ENCODE measurements around the gene ETS1.

The ETS1 gene

DNA sequence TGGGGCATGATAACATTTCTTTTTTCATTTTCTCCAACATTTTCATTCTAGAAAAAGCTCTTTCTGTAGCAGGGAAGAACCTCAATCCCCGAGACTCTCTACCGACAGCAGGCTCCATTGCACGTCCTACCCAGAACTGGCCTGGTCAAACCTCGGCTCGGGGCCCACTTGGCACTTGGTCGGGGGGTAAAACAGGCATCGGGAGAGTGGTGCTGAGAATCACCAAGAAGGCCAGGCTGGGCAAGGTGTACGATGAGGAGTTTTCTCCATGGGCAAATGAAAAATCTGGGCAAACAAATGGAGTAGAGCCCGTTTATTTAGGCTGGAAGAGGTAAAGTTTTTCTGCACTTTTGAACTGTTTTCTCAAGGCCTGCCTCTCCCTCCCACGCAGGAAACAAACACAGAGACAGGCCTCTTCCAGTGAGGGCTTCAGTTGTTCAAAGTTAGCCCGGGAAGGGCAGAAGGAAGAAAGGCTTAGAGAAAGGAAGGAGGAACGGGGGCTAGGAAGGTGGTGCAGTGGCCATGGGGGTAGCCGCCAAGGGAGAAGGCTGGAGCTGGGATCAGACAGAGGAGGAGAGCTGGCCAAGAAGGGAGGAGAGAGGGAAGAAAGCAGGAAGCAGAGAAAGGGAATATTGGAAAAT is 87.6 kb downstream of the ETS1 start:
- no peak for DNase-seq

DNA sequence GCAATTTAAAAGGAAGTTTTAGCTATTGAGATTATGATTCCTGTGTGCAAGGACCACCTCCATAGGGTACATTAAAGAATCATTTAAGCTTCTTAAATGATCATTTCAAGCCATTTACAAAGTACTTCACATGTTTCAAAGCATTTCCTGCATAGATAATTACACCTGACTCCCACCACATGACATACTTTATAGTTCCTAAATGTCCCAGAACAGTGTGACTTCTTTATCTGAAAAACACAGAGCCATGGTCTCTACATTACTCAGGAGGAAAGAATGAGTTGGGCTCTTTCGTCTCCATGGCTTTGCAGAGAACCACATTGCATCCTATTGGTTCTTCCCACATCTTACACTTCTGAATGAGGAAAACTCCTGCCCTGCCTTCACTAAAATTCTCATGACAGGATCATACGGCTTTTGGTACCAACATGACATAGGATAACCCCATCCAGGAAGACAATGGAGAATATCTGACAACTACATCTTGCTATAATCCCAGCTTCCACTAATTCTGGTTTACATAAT is 88.6 kb downstream of the ETS1 start:
- DNase-seq = no peak

DNA sequence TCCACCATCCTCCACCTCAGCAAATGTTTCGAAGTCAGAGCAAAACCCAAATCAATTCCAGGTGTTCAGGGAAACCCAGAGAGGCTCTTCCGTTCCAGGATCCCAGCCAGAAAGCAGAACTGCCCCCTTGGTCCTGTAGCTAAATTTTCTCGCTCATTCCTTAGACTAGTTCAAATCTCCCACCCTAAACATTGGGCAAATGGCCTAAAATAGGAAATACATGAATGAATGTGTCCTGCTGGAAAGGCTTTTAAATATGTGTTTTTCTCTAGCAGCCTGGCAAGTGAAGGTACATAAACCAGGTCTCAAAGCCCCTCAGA is 89.6 kb downstream of the ETS1 start:
- DNase-seq = no peak

DNA sequence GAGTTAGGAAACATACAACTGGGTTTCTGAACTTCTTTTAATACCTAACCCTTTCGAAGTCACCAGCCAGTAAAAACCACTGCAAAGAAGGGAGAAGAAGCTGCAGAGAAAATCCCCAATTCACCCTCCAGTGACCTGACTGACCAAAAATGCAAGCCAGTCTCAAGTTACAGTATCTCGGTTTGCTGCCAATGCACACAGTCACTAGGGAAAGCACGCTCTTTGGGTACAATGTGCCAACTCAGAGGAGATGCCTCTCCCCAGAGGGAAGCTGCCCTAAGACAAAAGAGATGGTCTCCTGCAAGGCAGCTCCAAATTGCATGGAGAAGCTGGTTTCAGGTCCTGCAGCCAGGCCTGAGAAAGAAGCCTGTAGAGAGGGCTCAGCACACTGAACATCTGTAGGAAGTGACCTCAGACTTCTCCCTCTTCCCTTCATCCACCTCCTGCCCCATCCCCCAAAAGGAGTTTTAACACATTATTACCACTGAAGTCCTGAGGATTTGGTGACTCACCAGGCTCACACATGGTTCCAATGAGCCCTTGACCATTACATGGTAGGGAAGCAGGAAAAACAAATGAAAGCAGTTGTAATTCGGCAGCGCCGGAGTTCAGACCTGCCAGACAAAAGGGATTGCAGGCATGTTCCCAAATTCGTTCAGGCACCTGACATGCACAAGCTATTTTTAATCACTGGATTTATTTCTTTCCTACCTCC is 90.1 kb downstream of the ETS1 start:
- no peak for DNase-seq

DNA sequence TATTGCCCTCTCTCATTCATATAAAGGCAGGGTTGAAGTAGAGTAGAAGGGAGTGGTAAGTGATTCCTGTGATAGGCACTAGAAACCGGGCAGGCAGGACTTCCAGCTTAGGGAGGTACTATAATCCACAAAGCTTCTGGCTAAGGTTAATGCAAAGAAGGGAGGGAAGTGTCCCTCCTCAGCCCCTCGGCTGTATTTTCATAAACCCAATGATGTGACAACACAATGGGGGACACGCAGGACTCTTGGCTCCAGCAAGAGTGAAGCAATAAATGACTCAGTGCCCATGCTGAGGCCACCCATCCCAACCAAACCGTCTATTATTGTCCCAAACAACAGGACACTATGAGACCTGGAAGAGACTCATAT is 90.7 kb downstream of the ETS1 start:
- DNase-seq = no peak

DNA sequence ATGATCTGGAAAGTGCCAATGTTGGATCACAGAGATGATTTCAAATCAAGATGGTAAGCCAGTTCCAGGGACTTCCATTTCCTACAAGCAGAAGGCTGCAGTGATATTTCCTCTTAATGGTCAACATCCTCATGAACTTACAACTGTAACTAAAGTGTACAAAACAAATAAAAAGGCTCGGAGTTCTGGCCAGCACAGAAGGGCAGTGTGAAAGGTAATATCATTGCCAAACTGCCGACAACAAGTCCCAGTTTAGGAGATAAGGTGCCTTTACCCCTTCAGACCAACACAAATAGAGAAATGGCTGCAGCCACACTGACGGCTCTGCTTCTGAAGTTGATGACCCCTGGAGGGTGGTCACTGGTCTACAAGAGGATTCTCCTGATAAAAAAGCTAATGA is 91.1 kb downstream of the ETS1 start:
- DNase-seq = no peak

DNA sequence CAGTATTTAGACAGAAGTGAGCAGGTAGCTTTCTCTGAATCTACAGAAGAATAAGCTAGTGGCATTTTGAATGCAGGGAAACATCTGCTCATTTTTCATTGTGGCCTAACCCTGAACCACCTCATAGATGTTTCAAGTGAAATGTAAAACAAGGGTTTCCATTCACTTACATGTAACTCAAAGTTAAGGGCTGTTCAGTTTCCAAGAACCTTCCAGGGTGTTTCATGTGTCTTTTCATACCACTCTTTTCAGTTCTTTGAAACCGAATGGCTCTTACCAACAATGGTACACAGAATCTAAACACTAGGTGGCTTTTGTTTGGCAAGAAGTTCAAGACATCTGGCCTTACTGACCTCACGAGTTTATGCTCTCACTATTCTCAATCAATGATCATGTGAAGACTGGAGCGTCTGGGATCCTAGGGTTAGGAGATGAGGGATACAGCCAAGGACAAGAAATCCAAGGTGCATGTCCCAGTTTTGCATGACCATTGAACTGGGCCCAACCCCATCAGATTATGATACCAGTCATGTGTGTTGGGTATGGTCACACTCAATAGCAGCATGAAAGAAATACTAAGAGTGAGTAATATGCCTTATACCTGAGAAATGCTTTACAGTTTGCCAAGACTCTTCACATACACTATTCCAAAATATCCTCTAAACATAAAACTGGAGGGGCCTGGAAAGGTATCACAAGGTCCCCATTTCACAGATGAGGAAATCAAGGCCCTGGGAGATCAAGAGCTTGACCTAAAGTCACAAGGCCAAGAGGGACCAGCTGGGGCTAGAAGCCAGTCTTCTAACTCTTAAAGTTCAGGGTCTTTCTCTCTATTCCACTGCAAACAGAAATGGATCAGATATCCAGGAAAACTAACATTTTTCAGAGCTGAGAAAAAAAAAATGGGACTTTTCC is 92.7 kb downstream of the ETS1 start:
- DNase-seq = no peak

DNA sequence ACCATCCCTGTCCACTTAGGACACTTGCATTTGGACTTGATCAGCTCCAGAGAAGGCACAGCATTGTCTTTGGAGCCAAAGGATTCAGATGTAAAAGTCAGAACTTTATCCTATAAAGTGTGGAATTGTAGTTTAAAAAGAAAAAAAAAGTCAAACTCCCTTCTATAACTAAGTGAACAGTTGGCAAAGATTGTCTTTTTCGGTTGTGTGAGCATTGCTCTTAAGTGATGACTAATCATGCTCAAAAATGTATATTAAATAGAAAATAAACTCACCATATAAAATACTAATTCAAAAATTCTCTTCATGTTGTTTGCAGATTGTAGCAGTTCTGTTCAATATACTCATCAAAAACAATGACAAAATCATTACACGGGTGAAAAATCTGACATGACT is 93.8 kb downstream of the ETS1 start:
- no peak for DNase-seq

DNA sequence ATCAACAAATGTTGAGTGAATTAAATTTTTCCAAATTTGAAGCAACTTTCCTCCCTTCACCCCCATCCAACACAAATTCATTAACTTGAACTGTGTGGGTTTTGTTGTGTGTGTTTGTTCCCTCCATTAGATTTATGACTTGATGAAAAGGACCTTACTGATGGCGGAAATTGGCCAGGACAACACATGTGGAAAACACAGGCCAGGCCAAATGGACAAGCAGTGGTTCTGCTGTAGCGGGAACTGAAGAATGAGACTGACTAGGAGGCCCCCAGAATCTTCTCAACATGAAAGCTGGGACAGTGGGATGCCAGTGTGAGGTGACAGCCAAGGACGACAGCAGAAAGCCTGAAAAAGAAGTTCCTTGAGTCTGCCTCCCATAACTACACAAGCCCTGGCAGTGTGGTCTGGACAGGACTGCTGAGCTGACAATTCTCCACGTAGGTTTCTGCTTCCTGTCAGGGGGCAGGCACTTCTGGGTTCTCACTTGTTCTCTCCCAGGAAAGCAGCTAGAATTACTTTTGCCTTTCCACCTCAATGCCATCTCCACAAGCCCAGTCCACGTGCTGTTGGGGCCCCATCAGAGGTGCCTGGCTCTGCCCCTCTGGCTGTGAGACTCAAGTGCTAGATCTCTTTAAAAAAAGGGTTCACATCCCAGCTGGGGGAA is 94.3 kb downstream of the ETS1 start:
- DNase-seq = no peak

DNA sequence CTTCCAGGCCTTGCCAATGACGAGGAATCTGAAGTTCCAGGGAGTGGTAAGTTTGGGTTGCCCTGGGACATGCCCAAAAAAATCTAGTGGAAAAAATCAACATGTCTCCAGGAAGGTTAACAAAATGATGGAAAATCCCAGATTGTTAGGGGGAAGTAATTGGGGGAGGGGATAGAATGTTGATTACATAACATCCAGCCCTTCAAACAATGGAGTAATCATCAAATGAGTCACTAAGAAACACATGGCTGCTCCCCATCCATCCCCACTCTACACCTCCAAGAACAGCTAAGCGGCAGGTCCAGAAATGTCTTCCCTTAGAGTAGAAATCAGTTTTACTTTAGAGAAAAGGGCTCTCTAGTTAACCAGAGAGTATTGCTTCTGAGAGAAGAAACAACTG is 94.9 kb downstream of the ETS1 start:
- no peak for DNase-seq

DNA sequence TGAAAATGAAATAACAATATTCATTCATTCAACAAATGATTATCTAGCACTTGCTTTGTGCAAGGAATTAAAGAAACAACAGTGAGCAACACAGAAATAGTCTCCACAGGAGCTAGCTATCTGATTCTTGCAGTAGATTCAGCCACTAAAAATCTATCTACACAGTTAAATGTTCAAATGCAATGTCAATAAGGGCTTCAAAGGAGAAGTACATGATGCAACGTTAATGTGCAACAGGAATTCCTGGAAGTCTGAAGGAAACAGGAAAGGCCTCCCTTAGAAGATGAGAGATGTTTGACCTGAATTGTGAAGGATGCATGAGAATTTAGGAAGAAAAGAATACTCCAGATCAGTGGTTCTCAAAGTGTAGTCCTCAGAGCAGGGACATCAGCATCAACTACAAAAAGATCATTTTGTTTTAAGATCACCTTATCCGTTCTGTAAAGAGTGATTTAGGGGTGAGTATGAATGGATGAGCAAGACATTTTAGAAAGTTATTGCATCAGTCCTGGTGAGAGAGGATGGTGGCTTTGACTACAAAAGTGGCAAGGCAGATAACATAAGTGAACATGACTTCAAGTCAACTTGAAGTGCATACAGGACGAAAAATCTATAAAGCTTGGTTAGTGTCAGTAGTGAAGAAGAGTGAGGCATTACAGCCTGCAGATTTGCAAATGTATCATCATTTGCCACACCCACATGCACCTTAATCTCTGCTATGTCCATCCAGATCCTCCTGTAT is 96.0 kb downstream of the ETS1 start:
- DNase-seq = no peak

DNA sequence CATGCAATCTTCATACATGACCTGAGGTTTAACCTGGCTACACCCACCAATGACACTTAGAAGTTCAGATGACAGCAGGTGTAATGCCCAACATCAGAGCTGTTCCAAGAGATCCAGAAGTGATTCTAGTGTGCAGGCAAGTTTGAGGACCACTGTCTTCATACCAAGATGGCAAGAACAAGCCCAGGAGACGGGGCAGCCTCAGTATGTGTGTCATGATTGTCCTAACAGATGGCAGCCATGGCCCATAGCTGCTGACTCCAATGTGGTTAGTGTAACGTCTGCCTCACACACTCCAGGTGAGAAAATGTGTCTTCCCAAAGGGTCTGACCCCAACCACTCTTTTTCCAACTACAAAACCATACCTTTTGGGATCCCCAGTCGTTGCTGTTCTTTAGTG is 97.3 kb downstream of the ETS1 start:
- DNase-seq = no peak

DNA sequence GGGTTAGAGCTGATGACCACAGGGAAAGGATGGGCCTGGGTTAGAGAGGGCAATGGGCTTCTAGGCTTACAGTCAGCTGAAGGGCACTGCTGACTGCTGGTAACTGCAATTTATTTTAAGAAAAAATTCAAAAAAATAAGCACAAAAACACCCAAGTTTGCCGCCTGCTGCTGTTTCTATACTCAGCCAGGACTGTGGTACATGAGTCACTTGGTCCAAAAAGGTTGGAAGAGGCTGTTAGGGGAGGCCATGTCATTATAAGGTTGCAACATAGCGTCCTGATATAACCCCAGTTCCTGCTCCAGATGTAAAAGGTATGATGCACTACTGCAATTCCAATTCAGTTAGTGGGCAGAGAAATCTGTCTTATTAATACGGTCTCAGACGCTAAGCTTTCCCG is 98.9 kb downstream of the ETS1 start:
- no peak for DNase-seq

DNA sequence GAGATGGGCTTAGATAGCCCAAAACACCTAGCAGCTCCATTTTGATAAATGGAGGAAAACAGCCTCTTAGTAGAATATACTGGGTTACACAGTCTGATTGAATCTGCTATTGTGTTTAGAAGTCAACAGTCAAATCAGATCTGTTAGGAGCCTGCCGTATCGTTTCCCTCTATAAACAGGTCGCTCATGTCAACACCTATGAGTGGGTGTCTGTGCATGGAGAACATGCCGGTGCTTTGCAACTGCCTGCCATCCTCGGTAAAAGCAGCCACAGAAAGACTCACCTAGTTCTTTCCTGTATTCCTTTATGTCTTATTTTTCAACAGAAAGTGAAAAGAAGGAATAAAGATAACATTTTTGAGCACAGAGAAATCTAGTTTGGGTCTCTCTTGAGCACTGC is 99.4 kb downstream of the ETS1 start:
- no peak for DNase-seq

DNA sequence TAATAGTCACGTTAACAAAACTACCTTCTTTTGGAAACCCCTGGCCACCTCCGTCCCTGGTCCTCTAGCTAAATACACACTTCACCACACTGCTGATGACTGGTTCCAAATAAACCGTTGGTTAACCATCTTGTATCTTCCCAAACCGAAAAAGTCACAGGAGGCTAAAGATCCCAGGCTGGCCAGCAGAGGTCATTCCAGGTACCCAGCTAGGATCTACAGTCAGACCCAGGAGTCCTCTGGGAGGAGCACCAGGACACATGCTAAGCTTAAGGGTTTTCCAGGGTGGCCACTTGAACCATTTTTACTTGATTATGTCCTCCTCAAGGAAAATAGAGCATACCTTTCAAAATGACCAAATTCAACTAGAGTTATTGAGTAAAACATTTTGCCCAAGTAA is 103.2 kb downstream of the ETS1 start:
- no peak for DNase-seq

DNA sequence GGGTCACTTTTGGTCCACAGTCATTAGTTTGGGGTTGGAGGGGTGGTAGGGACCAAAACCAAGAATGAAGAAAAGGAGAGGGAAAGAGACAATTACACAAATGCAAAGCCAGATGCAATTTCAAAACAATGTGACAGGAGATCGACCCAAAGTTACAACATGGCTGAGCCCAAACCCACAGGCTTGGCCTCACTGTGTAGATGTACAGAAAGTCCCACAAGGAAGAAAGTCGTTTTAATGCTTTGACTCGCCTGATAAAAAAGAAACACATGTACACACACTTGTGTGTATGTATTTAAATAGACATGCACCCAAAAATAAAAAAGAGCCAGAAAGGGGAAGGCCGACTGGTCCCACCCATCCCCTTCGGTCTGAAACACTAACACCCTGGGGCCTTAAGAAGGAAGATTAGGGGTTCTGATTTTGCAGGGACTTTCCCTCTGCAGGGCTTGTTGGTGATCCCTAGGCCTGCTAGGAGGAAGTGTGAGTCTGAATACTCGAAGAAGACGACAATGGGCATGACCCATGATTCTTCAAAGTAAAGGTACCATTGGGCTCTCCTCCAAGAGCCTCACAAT is 104.1 kb downstream of the ETS1 start:
- DNase-seq = no peak

DNA sequence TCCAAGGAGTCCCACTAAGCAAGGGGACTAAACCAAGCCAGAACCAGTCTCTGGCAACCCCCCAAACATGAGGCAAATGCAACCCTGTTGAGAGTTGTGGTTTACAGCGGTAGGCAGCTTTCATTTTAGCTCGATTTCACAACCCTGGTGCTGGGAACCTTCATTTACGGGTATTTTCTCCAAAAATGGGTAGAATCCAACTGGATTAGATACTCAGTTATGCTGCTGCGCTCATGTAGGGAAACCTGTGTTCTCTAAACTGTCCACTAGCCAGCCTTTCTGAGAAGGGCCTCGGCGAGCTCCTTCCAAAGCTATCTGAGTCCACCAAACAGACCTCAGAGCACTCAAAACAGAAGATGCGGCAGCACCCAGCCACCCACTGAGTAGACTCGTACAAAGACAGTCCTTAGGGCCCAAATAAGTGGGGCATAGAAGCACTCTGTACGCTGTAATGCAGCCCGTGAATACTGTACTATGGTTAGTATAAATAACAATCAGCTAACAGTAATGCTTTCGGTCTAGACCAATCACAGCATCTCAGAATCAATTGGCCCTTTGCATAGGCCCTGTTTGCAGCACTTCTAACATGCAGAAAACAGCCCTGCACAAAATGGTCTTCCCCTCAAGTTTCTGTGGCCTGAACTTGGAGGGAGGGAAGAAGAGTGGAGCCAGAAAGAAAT is 104.7 kb downstream of the ETS1 start:
- DNase-seq = no peak

DNA sequence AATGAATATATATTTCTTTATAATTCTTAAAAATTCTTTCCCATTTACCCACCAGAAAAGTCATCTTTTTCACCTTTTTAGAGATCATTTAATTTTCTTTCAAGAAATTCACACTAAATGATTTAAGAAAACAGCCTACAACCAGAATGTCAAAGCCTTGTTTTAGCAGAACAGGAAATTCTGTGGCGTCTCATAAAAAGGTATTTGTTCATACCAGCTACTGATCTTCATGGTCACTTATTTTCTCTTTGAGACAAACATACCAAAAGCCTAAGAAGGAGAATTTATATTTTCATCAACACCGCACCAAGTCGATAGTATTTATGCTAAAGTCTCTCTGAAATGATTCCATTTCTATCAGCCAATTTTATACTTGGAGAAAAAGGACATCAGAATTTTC is 105.3 kb downstream of the ETS1 start:
- no peak for DNase-seq

DNA sequence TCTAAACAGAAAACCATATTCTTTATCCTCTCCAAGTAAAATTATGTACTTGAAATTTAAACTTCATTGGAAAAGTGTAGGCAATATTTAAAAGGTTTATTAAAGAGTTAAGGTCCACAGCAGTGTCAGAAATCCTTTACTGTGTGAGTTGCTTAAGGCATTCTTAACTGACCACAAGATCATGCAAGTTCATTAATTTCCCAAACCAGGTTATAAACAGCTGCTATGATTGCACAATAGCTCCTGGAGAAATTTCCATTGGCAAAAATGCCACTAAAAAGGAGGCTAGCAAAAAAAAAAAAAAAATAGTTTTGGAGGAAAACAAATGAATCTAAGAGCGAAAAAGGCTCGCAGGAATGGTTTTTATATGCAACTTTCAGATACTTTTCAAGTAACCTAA is 106.2 kb downstream of the ETS1 start:
- DNase-seq = no peak

DNA sequence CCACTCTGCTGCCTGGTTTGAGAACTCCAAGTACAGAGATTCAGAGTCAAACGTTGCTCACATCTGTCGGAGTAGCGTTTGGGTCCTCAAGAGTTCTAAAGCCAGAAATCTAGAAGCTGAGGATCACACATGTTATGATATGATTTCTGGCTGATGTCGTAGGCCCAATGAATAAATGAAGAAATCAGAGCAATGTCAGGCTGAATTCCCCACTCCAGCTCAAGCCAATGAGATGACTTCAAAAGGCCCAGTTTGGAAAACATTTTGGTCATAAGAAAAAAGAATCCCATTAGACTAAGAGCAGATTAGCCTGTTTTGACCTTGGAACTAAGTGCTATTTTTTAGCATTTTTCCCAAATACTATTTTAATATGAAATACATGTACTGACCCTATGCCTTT is 106.7 kb downstream of the ETS1 start:
- DNase-seq = no peak

DNA sequence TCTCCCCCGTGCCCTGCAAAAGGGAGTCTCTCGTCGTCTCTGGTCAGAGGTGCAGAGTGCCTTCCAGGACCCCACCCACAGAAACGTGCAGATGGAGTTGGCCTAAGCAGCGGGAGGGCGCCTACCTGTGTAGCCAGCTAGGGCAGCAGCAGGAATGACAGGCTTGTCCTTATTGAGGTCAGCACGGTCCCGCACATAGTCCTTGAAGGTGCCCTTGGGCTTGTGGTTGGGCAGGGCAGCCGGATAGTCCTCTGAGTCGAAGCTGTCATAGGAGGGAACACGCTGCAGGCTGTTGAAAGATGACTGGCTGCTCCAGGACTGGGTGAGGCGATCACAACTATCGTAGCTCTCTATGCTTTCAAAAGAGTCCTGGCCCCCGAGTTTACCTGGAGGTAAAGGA is 107.3 kb downstream of the ETS1 start:
- DNase-seq = no peak

DNA sequence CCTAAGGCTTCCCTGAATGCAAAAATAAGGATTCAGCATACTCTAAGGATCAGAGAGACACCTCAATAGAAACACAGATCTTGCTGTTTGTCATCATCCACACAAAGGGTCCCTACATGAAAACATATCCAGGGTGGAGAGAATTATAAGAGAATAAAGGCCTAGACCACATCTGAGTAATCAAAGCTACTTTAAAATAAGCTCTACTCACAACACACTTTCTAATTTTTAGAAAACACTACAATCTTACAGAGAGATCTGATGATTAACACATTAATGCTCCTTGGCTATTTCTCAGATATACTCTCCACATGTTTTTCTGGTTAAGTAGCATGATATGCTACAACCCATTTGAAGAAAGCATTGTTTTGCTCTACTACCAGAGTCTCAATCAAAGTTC is 108.2 kb downstream of the ETS1 start:
- DNase-seq = no peak

Measured in activated gamma-delta T cell (primary cell).